ENCODE data around the gene LIM2. TPM values are rescaled to one million over a fixed set of nuclear protein-coding genes. Genes with fewer than 3 reads are reported as not detected.
"Not testable (repeated sequence)": the region's sequence is repeated elsewhere in the genome, so short reads cannot be mapped to it uniquely, and the experiment has no call there.

Gene LIM2
- total RNA-seq, 1 donor from 2014 or later = not detected

GRCh38 chr19:51415187-51415586 is 27.4 kb upstream of the LIM2 start:
- intact Hi-C loops (cut with micrococcal nuclease) = no loop called here
- Mint-ChIP-seq H3K36me3 (ENCODE audit: low read depth) (no peaks in the 10 kb centered on the region), H3K27me3 (ENCODE audit: insufficient read depth) (peaks cover 7% of the 10 kb centered on the region), H3K9me3 (no peaks in the 10 kb centered on the region), H3K27ac (no peak overlapping the region), H3K4me3 (no peak overlapping the region), H3K4me1 (ENCODE audit: low read depth) (peaks cover 8% of the 10 kb centered on the region)
- no peak for DNase-seq (ENCODE audit: low spot score)

- Mint-ChIP-seq H3K4me1 (ENCODE audit: low read depth) (peaks cover 7% of the 10 kb centered on the region), H3K27ac (no peak overlapping the region), H3K27me3 (ENCODE audit: insufficient read depth) (peaks cover 1% of the 10 kb centered on the region), H3K4me3 (no peak overlapping the region), H3K36me3 (ENCODE audit: low read depth) (no peaks in the 10 kb centered on the region), H3K9me3 (no peaks in the 10 kb centered on the region)
- intact Hi-C loops (cut with micrococcal nuclease) = no loop called here
- no peak for DNase-seq (ENCODE audit: low spot score)
Measured at GRCh38 chr19:51410950-51411748, 23.4 kb upstream of the LIM2 start.

- DNase-seq (ENCODE audit: low spot score) = peak; percentile 12
- H3K27me3 Mint-ChIP-seq (ENCODE audit: insufficient read depth) = peaks cover 1% of the 10 kb centered on the region
- H3K36me3 Mint-ChIP-seq (ENCODE audit: low read depth) = peaks cover 4% of the 10 kb centered on the region
- intact Hi-C loops (cut with micrococcal nuclease) = loop anchor here (1.0 to 5.0 kb wide), 3 partner anchors 9 to 68 kb away; partner anchors contain the start of genes CLDND2 and ETFB
- H3K9me3 Mint-ChIP-seq = peaks cover 8% of the 10 kb centered on the region
- H3K4me3 Mint-ChIP-seq = no peak overlapping the region
- peaks cover 7% of the 10 kb centered on the region for H3K4me1 Mint-ChIP-seq (ENCODE audit: low read depth)
- no peak overlapping the region for H3K27ac Mint-ChIP-seq
Measured at GRCh38 chr19:51407511-51408131, 19.8 kb upstream of the LIM2 start.

GRCh38 chr19:51402117-51402516 is 14.3 kb upstream of the LIM2 start:
- peaks cover 9% of the 10 kb centered on the region for H3K4me1 Mint-ChIP-seq (ENCODE audit: low read depth)
- H3K9me3 Mint-ChIP-seq = peaks cover 16% of the 10 kb centered on the region
- no peaks in the 10 kb centered on the region for H3K27me3 Mint-ChIP-seq (ENCODE audit: insufficient read depth)
- no peak for DNase-seq (ENCODE audit: low spot score)
- H3K36me3 Mint-ChIP-seq (ENCODE audit: low read depth) = peaks cover 10% of the 10 kb centered on the region
- intact Hi-C loops (cut with micrococcal nuclease) = no loop called here
- no peak overlapping the region for H3K4me3 Mint-ChIP-seq
- no peak overlapping the region for H3K27ac Mint-ChIP-seq

- Mint-ChIP-seq H3K4me1 (ENCODE audit: low read depth) (peaks cover 24% of the 10 kb centered on the region), H3K9me3 (peaks cover 16% of the 10 kb centered on the region), H3K36me3 (ENCODE audit: low read depth) (peaks cover 10% of the 10 kb centered on the region)
- DNase-seq (ENCODE audit: low spot score); H3K27ac Mint-ChIP-seq; H3K27me3 Mint-ChIP-seq (ENCODE audit: insufficient read depth); H3K4me3 Mint-ChIP-seq; intact Hi-C loops (cut with micrococcal nuclease): not testable (repeated sequence)
Measured at GRCh38 chr19:51399936-51400335, 12.2 kb upstream of the LIM2 start.

GRCh38 chr19:51399231-51399630 is 11.5 kb upstream of the LIM2 start:
- Mint-ChIP-seq H3K36me3 (ENCODE audit: low read depth) (peaks cover 10% of the 10 kb centered on the region), H3K4me3 (no peak overlapping the region), H3K27ac (no peak overlapping the region), H3K9me3 (peaks cover 16% of the 10 kb centered on the region), H3K4me1 (ENCODE audit: low read depth) (peaks cover 30% of the 10 kb centered on the region), H3K27me3 (ENCODE audit: insufficient read depth) (no peaks in the 10 kb centered on the region)
- intact Hi-C loops (cut with micrococcal nuclease) = no loop called here
- no peak for DNase-seq (ENCODE audit: low spot score)

GRCh38 chr19:51398096-51398704 is 10.4 kb upstream of the LIM2 start:
- peaks cover 37% of the 10 kb centered on the region for H3K4me1 Mint-ChIP-seq (ENCODE audit: low read depth)
- no peak for DNase-seq (ENCODE audit: low spot score)
- H3K9me3 Mint-ChIP-seq = peaks cover 13% of the 10 kb centered on the region
- H3K27me3 Mint-ChIP-seq (ENCODE audit: insufficient read depth) = no peaks in the 10 kb centered on the region
- H3K27ac Mint-ChIP-seq = no peak overlapping the region
- H3K36me3 Mint-ChIP-seq (ENCODE audit: low read depth) = peaks cover 6% of the 10 kb centered on the region
- no peak overlapping the region for H3K4me3 Mint-ChIP-seq
- intact Hi-C loops (cut with micrococcal nuclease) = loop anchor here (1.0 kb wide), 4 partner anchors 9 to 259 kb away; no protein-coding TSS in a partner anchor

GRCh38 chr19:51397453-51397852 is 9.7 kb upstream of the LIM2 start:
- peaks cover 44% of the 10 kb centered on the region for H3K4me1 Mint-ChIP-seq (ENCODE audit: low read depth)
- H3K27ac Mint-ChIP-seq; H3K27me3 Mint-ChIP-seq (ENCODE audit: insufficient read depth); H3K4me3 Mint-ChIP-seq; H3K9me3 Mint-ChIP-seq; intact Hi-C loops (cut with micrococcal nuclease); H3K36me3 Mint-ChIP-seq (ENCODE audit: low read depth); DNase-seq (ENCODE audit: low spot score): not testable (repeated sequence)

- Mint-ChIP-seq H3K27ac (no peak overlapping the region), H3K36me3 (ENCODE audit: low read depth) (peaks cover 2% of the 10 kb centered on the region), H3K4me3 (no peak overlapping the region), H3K27me3 (ENCODE audit: insufficient read depth) (no peaks in the 10 kb centered on the region), H3K9me3 (no peaks in the 10 kb centered on the region), H3K4me1 (ENCODE audit: low read depth) (peaks cover 50% of the 10 kb centered on the region)
- no peak for DNase-seq (ENCODE audit: low spot score)
- intact Hi-C loops (cut with micrococcal nuclease) = no loop called here
Measured at GRCh38 chr19:51396175-51396574, 8.4 kb upstream of the LIM2 start.

- DNase-seq (ENCODE audit: low spot score) = peak; percentile 92
- H3K4me1 Mint-ChIP-seq (ENCODE audit: low read depth) = peaks cover 55% of the 10 kb centered on the region
- intact Hi-C loops (cut with micrococcal nuclease) = loop anchor here (1.0 kb wide), 7 partner anchors 21 to 200 kb away; no protein-coding TSS in a partner anchor
Measured at GRCh38 chr19:51394050-51394836, 6.5 kb upstream of the LIM2 start.

GRCh38 chr19:51392701-51393100 is 4.9 kb upstream of the LIM2 start:
- H3K27ac Mint-ChIP-seq = peak overlapping the region; percentile 80
- peaks cover 47% of the 10 kb centered on the region for H3K4me1 Mint-ChIP-seq (ENCODE audit: low read depth)
- intact Hi-C loops (cut with micrococcal nuclease) = no loop called here
- H3K27me3 Mint-ChIP-seq (ENCODE audit: insufficient read depth) = no peaks in the 10 kb centered on the region
- no peak for DNase-seq (ENCODE audit: low spot score)
- H3K4me3 Mint-ChIP-seq = peak overlapping the region; percentile 73
- H3K9me3 Mint-ChIP-seq = no peaks in the 10 kb centered on the region
- peaks cover 2% of the 10 kb centered on the region for H3K36me3 Mint-ChIP-seq (ENCODE audit: low read depth)

More at GRCh38 chr19:51394050-51394836, 6.5 kb upstream of the LIM2 start:
- H3K27me3 Mint-ChIP-seq (ENCODE audit: insufficient read depth) = no peaks in the 10 kb centered on the region
- no peaks in the 10 kb centered on the region for H3K9me3 Mint-ChIP-seq
- H3K36me3 Mint-ChIP-seq (ENCODE audit: low read depth) = peaks cover 2% of the 10 kb centered on the region
- peak overlapping the region; percentile 88 for H3K4me3 Mint-ChIP-seq
- peak overlapping the region; percentile 90 for H3K27ac Mint-ChIP-seq

- H3K4me1 Mint-ChIP-seq (ENCODE audit: low read depth) = peaks cover 43% of the 10 kb centered on the region
Measured at GRCh38 chr19:51391073-51391611, 3.4 kb upstream of the LIM2 start.

More at GRCh38 chr19:51391073-51391611, 3.4 kb upstream of the LIM2 start:
- Mint-ChIP-seq H3K9me3 (no peaks in the 10 kb centered on the region), H3K27me3 (ENCODE audit: insufficient read depth) (no peaks in the 10 kb centered on the region), H3K4me3 (no peak overlapping the region), H3K27ac (peak overlapping the region; percentile 63), H3K36me3 (ENCODE audit: low read depth) (peaks cover 2% of the 10 kb centered on the region)
- DNase-seq (ENCODE audit: low spot score) = no peak
- intact Hi-C loops (cut with micrococcal nuclease) = no loop called here
